Peyer's patch (tissue), 4 donors: ENCODE measurements around the gene PHKB. TPM values are rescaled to one million over a fixed set of nuclear protein-coding genes. Genes with fewer than 3 reads are reported as not detected.

Experiments
- DNase-seq, 3 donors: peaks; one replicate each; pipeline ENCODE4 v3.0.0-alpha.2; 2017 to 2019
- H3K27ac ChIP-seq, 4 donors: fragments of 200-600 bp; sonication (generic); one replicate each; pipeline ENCODE4 v1.5.1; 2016 to 2019
- H3K27me3 ChIP-seq, 2 donors: fragments of 200-600 bp; sonication (generic); one replicate each; pipeline ENCODE4 v1.5.1; 2019
- H3K36me3 ChIP-seq, 3 donors: fragments of 200-600 bp; sonication (generic); one replicate each; pipeline ENCODE4 v1.5.1; 2016 to 2019
- H3K4me1 ChIP-seq, 4 donors: fragments of 200-600 bp; sonication (generic); one replicate each; pipeline ENCODE4 v1.5.1; 2016 to 2019
- H3K4me3 ChIP-seq, 4 donors: fragments of 200-600 bp; sonication (generic); 1 replicate in 3 of 4; 2 replicates in 1 of 4; pipeline ENCODE4 v1.5.1; 2016 to 2019; ENCODE audit warnings: mild to moderate bottlenecking in 1 of 4
- H3K9me3 ChIP-seq, 4 donors: fragments of 200-600 bp; sonication (generic); one replicate each; pipeline ENCODE4 v1.5.1; 2016 to 2019; ENCODE audit warnings: mild to moderate bottlenecking in 1 of 4
- POLR2A ChIP-seq, 2 donors: fragments of 450-650 bp; IDR thresholded peaks; one replicate each; pipeline ENCODE4 v1.5.1; 2017; ENCODE audit warnings: antibody characterized with exemption in 2 of 2, mild to moderate bottlenecking in 2 of 2, moderate library complexity in 2 of 2
- total RNA-seq, 4 donors: library from RNA; depleted of rRNA; stranded (reverse); fragments of >200 nt; gene quantifications; one replicate each; pipeline ENCODE4 v1.1.0, GENCODE V29; 2016
- TF ChIP-seq, protein P1 (sequence below), 6 experiments: fragments of 450-650 bp in 4 of 6; fragments of 200-600 bp in 2 of 6; sonication (generic) in 1 of 6; IDR thresholded peaks; one replicate each; pipeline ENCODE4 v1.5.1; 2017 to 2019; ENCODE audit warnings: antibody characterized with exemption in 6 of 6, mild to moderate bottlenecking in 3 of 6, moderate library complexity in 1 of 6

PHKB gene
- total RNA-seq, 4 donors from 2014 or later, result 124 to 180 (median 142) TPM

DNA sequence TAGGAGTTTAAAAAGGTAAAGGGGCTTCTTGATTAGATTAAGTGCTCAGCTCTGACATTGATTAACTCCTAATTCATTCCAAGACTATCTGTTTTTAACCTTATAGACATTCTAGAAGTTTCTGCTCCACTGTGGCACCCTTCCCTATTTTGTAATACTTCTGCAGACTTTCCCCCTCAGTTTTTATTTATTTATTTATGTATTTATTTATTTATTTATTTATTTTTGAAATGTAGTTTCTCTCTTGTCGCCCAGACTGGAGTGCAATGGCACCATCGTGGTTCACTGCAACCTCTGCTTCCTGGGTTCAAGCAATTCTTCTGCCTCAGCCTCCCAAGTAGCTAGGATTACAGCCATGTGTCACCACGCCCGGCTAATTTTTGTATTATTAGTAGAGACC, 185.8 kb downstream of the PHKB start:
- Histone ChIP-seq H3K27me3 (no peaks in the 10 kb centered on the region), H3K27ac (no peak overlapping the region), H3K4me1 (no peaks in the 10 kb centered on the region), H3K9me3 (no peaks in the 10 kb centered on the region), H3K4me3 (no peak overlapping the region), H3K36me3 (peaks cover 0 to 35% (median 2%) of the 10 kb centered on the region in 3 donors)
- no peak for TF ChIP-seq POLR2A (IDR thresholded peaks at IDR 0.05)
- TF ChIP-seq, protein P1, sequence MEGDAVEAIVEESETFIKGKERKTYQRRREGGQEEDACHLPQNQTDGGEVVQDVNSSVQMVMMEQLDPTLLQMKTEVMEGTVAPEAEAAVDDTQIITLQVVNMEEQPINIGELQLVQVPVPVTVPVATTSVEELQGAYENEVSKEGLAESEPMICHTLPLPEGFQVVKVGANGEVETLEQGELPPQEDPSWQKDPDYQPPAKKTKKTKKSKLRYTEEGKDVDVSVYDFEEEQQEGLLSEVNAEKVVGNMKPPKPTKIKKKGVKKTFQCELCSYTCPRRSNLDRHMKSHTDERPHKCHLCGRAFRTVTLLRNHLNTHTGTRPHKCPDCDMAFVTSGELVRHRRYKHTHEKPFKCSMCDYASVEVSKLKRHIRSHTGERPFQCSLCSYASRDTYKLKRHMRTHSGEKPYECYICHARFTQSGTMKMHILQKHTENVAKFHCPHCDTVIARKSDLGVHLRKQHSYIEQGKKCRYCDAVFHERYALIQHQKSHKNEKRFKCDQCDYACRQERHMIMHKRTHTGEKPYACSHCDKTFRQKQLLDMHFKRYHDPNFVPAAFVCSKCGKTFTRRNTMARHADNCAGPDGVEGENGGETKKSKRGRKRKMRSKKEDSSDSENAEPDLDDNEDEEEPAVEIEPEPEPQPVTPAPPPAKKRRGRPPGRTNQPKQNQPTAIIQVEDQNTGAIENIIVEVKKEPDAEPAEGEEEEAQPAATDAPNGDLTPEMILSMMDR (IDR thresholded peaks at IDR 0.05), result no peak
- DNase-seq, result no peak

DNA sequence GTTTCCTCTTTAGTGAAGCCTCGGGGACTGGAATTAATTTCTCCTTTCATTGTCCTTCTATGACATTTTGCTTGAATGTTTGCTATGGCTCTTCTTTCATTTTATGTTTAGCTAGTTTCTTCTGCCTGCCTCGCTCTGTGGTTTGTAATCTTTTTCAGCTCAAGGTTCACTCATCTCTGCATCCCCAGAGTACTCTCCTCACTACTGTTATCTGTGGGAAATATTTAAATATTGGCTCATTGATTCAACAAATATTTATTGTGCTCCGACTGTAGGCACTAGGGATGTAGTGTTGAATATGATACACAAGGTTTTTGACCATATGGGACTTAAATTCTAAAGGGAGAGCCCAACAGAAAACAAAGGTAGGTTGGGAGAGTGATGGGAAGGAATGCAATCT, 195.9 kb downstream of the PHKB start:
- no peaks in the 10 kb centered on the region for H3K9me3 ChIP-seq
- H3K4me1 ChIP-seq, result no peaks in the 10 kb centered on the region
- H3K27me3 ChIP-seq, result no peaks in the 10 kb centered on the region
- peaks cover 0 to 43% (median 0%) of the 10 kb centered on the region in 3 donors for H3K36me3 ChIP-seq
- no peak for TF ChIP-seq POLR2A (IDR thresholded peaks at IDR 0.05)
- TF ChIP-seq, protein P1 (IDR thresholded peaks at IDR 0.05), result no peak
- no peak overlapping the region for H3K27ac ChIP-seq
- no peak overlapping the region for H3K4me3 ChIP-seq
- DNase-seq, result no peak

DNA sequence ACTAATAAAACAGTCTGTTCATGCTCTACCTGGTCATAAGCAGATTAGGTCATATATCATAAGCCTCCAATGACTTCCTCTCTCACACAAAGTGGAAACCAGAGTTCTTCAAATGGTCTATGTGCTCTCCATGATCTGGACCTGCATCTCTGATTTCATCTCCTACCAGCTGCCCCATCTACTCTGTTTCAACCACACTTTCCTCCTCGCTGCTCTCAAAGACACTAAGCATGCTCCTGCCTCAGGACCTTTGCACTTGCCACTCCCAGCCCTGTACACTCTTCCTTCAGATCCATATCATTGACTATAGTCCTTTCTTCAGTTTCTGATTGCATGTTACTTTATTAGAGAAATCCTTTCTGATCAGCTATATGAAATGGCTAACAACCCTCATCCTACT, 196.8 kb downstream of the PHKB start:
- no peaks in the 10 kb centered on the region for H3K4me1 ChIP-seq
- no peaks in the 10 kb centered on the region for H3K27me3 ChIP-seq
- DNase-seq, result no peak
- no peak overlapping the region for H3K27ac ChIP-seq
- peaks cover 0 to 39% (median 0%) of the 10 kb centered on the region in 3 donors for H3K36me3 ChIP-seq
- H3K9me3 ChIP-seq, result no peaks in the 10 kb centered on the region
- TF ChIP-seq, protein P1 (IDR thresholded peaks at IDR 0.05), result no peak
- no peak for TF ChIP-seq POLR2A (IDR thresholded peaks at IDR 0.05)
- H3K4me3 ChIP-seq, result no peak overlapping the region

DNA sequence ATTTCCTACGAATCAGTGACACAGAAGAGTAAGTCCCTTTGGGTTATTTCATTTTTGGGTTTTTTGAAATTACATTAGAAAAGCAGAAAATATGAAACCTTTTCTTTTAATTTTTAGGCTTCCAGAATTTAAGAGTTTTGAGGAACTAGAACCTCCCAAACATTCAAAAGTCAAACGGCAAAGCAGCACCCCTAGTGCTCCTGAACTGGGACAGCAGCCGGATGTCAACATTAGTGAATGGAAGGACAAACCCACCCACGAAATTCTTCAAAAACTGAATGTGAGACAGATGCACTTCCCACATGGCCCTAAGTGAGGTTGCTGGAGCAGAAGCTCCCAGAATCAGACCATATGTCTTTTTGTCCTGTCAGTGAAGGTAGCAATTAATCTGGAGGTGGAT, 199.4 kb downstream of the PHKB start:
- no peaks in the 10 kb centered on the region for H3K27me3 ChIP-seq
- DNase-seq, result no peak
- H3K4me3 ChIP-seq, result no peak overlapping the region
- H3K27ac ChIP-seq, result no peak overlapping the region
- no peak for TF ChIP-seq POLR2A (IDR thresholded peaks at IDR 0.05)
- TF ChIP-seq, protein P1 (IDR thresholded peaks at IDR 0.05), result no peak
- H3K36me3 ChIP-seq, result peaks cover 0 to 26% (median 0%) of the 10 kb centered on the region in 3 donors
- no peaks in the 10 kb centered on the region for H3K9me3 ChIP-seq
- peaks cover 0 to 3% (median 0%) of the 10 kb centered on the region in 4 donors for H3K4me1 ChIP-seq

DNA sequence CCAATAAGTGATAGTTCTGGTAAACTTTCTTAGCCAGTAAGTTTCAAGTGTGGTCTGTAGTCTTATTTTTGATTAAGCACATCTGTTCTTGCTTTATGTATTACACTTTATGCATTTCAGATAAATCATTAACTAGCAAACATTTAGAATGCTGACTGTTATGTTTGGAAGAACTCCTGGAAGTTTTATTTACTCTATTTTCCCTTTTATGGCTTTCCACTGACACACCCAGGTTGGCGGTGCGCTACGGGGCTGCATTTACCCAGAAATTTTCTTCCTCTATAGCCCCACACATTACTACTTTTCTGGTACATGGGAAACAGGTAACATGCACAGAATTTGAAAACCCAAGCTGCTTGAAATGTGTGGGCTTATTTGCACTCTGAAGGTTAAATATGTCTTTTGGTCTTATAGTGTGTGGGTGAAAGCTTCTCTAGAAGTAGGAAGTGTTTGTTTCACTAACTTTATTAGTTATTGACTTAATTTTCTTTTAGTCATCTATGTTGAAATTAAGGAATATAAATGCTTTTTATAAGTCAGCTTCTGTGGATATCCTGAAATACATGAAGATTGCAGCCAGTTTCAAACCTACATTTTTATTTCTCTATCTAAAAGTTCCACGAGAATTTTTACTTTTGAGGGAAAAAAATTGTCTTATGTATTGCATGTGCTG, 203.7 kb downstream of the PHKB start:
- H3K9me3 ChIP-seq, result no peaks in the 10 kb centered on the region
- peak in 1 of 3 donors; percentile 50 for DNase-seq
- TF ChIP-seq, protein P1 (IDR thresholded peaks at IDR 0.05), result no peak
- TF ChIP-seq POLR2A (IDR thresholded peaks at IDR 0.05), result no peak
- no peaks in the 10 kb centered on the region for H3K27me3 ChIP-seq
- peaks cover 0 to 3% (median 0%) of the 10 kb centered on the region in 4 donors for H3K4me1 ChIP-seq
- no peak overlapping the region for H3K27ac ChIP-seq
- peaks cover 0 to 43% (median 0%) of the 10 kb centered on the region in 3 donors for H3K36me3 ChIP-seq
- H3K4me3 ChIP-seq, result no peak overlapping the region
